ENCODE results near the gene POTEF.
A peak's percentile ranks its signal among the peaks of the same experiment; 100 is the strongest.
"Not testable (repeated sequence)": the region's sequence is repeated elsewhere in the genome, so short reads cannot be mapped to it uniquely, and the experiment has no call there.

POTEF gene

GRCh38 chr2:130152816-130153595 is 24.0 kb upstream of the POTEF start:
- no peak for DNase-seq (ENCODE audit: low spot score)

GRCh38 chr2:130152136-130152815 is 23.3 kb upstream of the POTEF start:
- not testable (repeated sequence) for DNase-seq (ENCODE audit: low spot score)

- not testable (repeated sequence) for DNase-seq (ENCODE audit: low spot score)
Observed at GRCh38 chr2:130151145-130151512, 22.1 kb upstream of the POTEF start.

GRCh38 chr2:130150181-130151144 is 21.4 kb upstream of the POTEF start:
- DNase-seq (ENCODE audit: low spot score) = no peak

DNA sequence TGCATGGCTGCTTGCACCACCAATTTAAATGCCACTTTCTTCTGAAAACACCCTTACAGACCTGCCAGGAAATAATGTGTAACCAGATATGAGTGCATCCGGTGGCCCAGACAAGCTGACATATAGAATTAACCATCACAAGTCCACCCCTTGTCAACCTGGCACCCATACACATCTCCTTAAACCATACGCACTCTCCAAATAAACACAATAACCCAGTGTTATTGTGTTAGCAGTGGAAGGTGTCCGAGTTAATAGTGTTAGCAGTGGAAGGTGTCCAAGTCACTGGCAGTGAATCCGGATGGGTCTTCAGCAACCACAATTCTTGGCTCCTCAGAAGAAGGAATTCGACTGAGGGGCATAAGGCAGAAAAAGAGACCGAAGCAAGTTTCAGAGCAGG is 19.5 kb upstream of the POTEF start:
- DNase-seq (ENCODE audit: low spot score) = not testable (repeated sequence)

GRCh38 chr2:130145006-130145414 is 16.0 kb upstream of the POTEF start, which contains the start of gene CCDC74B:
TSS of gene CCDC74B (minus strand) at chr2:130145112. CDS start at chr2:130144996, 116 bp downstream.
- DNase-seq (ENCODE audit: low spot score) = peak; percentile 54

DNA sequence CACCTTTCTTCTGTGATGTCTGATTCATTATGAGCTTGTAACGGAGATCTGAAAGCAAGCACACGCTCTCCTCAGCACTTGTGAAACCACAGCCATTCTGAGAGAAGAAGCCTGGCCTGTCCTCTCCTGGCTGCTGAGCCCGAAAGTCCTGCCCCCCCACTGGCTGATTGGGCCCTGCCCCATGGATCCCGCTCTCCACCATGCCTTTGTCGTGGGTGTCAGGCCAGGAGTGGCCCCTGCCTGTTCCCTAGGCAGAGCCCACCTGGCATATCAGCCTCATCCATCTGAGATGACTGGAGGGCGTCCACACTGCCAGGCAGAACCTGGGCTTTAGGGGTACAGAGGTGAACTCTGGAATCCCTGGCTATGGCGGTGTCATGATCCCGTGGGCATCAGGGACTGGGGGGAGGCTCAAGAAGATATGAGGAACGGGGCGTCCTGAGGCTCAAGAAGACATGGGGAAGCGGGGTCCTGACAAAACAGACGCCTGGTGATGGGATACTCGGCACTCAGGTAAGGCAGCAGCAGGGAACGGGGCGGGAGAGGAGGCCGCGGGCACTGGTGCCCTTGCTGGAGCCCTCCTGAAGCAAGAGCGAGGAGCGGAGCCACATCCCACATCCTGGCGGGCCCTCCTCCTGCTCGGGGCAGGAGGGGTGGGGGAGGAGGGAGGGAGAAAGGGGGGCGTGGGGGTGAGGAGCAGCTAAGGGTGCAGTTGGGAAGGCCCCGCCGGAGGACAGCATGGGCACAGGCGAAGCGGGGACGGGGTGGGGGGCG is 14.4 kb upstream of the POTEF start:
- not testable (repeated sequence) for DNase-seq (ENCODE audit: low spot score)

DNA sequence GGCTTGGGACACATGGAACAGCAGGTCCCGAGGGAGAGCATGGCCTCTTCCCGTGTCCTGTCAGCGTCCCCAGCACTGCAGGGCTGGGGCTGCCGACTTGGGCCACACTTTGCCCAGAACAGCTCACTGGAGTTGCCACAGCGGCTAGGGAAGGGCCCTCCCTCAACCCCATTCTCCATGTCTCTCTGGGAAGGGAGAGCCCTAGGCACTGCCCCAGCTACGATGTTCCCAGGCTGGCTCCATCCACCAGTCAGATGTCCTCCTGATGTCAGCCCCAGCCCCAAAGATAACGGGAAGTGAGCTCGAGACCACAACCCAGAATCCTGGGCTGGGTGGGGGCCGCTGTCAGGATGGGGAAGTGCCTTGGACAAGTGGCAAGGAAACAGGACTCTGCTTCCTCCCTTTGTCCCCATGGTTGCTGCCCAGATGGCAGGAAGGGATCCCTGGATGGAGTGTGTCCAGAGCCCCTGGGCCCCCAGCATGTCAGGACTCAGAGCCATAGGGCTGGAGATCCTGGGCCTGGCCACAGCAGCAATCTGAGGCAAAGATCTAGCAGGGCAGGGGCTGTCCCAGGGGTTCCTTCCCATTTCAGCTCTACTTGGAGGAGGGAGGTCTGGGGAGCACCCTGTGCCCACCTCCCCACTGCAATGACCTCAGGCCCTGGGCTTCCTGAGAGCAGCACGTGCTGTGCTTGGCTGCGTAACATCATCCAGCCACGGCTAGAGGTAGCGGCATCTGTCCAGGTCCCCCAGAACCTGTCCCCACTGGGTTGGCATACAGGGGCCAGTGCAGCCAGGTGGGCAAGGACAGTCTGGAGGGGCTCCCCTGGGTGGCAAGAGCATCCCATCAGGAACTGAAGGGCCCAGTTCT is 13.6 kb upstream of the POTEF start:
- DNase-seq (ENCODE audit: low spot score) = not testable (repeated sequence)

GRCh38 chr2:130141645-130142370 is 12.8 kb upstream of the POTEF start:
- not testable (repeated sequence) for DNase-seq (ENCODE audit: low spot score)

- DNase-seq (ENCODE audit: low spot score) = not testable (repeated sequence)
Observed at GRCh38 chr2:130141002-130141401, 12.0 kb upstream of the POTEF start.

DNA sequence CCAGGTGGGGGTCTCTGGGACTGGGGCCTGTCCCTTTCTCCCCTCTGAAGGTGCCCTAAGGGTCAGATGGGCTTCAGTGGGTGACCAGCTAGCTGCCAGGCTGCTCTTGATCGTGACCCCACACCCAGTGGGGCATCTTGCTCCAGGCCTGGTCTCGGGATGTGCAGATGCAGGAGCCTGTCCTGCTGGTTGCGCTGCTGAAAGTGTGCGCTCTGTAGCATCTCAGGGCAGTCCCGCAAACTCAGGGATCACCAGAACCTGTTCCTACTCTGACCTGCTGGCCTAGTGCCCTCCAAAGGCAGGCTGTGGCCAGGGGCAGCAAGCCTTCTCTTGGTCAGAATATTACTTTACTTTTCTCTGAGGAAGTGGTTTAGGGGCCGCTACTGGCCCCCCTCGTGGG is 11.5 kb upstream of the POTEF start:
- not testable (repeated sequence) for DNase-seq (ENCODE audit: low spot score)

- DNase-seq (ENCODE audit: low spot score) = not testable (repeated sequence)
Observed at GRCh38 chr2:130139331-130140280, 10.6 kb upstream of the POTEF start.

DNA sequence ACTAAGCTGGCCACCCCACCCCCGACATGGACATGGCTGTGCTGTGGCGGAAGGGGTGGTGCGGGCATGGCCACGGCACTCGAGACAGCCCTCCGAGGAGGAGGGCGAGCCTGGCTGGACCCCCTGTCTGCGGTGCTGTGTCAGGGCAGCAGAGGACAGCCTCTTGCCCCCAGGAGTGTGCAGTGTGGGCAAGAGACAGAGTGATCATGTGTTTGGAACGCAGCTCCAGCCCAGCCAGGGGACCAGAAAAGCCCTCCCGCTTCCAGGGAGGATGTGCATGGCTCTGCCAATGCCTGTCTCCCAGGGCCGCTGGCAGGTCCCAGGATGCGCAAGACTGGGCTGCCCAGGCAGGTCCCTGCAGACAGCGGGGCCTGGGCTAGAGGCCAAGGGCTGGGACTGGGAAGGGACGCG is 9.8 kb upstream of the POTEF start:
- not testable (repeated sequence) for DNase-seq (ENCODE audit: low spot score)

GRCh38 chr2:130138326-130138725 is 9.3 kb upstream of the POTEF start:
- not testable (repeated sequence) for DNase-seq (ENCODE audit: low spot score)

DNA sequence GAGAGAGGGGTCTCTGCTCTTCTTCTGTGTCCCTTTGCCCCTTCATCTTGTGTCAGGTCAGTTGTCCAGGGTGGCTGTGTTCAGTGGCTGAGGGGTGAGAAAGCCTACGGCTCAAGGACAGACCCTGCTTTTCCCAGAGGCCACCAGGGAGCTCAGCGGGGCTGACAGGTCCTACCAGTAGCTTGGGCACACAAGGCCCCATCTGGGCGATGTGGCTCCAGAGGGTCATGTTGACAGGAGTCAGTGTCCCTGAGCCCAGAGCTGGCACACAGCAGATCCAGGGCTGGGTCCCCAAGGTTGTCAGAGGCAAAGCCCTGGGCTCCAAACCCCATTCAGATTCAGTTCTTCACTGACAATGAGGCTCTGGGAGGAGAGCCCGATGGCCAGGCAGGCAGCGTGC is 8.1 kb upstream of the POTEF start:
- not testable (repeated sequence) for DNase-seq (ENCODE audit: low spot score)

- not testable (repeated sequence) for DNase-seq (ENCODE audit: low spot score)
Observed at GRCh38 chr2:130136546-130136945, 7.5 kb upstream of the POTEF start.

DNA sequence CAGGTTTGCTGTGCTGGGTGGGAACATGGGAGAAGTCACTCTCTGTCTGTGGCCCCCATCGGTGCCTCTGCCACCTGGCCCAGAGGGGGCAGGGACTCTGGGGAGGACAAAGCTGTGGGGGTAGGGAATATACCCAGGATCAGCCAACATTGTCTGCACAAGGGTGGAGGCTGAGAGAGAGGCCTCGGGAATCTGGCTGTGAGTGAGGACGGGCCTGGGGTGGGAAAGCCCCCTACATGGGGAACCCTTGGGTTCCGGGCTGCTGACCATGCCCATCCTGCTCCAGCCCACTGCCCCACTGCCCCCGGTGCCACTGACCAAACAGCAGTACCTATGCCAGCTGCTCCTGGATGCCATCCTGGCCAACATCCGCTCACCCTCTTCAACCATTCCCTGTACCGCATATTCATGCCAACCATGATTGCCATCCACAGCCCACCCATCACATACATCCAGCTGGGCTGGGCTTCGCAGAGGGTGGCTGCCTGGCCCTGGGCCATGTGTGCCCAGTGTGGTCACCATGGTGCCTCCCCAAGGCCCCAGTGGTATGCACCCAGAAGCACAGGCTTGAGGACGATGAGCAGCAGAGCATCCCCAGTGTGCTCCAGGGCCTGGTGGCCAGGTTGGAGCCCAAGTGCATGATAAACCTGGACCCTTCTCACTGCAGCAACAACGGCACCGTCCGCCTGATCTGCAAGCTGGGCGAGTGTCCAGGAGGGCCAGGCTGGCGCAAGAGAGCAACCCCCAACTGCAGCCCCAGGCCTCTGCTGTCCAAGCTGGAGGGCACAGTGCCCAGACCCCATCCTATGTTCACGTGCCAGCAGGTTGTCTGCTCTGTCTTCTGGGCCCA is 6.9 kb upstream of the POTEF start:
- DNase-seq (ENCODE audit: low spot score) = no peak
